SW480 (cell line): ENCODE results near the gene MAFG.
"Not testable (repeated sequence)": the region's sequence is repeated elsewhere in the genome, so short reads cannot be mapped to it uniquely, and the experiment has no call there.

Source experiments
- DNase-seq: peaks from one replicate; pipeline ENCODE4 v3.0.0-alpha.2; 2016; ENCODE audit warnings: low spot score

Gene MAFG

DNA sequence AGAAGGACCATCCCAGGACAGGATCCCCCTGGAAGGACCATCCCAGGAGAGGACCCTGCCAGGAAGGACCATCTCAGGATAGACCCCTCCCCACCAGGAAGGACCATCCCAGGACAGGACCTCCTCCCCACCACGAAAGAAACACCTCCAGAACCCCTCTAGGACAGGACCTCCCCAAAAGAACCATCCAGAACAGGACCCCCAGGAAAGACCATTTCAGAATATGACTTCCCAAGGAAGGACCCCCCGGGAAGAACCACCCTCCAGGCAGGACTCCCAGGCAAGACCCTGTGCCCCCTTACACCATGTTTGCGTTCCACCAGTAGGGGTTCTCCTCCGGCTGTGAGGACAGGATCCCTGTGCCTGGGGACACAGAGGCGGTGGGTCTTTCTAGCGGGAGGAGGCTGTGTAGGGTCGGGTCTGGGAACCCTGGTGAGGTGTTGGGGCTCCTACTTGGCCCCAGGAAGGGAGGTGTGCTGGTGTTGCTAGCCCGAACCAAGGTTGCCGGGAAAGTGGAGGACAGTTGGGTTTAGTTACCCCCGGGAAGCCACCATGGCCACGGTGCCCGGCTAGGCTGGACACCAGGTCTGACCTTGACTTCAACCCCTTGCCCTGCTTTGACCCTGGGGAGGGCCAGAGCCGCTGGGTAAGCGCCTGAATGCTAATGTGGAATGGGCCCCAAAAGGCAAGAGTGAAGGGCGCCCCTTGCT is 31.3 kb upstream of the MAFG start:
- no peak for DNase-seq

DNA sequence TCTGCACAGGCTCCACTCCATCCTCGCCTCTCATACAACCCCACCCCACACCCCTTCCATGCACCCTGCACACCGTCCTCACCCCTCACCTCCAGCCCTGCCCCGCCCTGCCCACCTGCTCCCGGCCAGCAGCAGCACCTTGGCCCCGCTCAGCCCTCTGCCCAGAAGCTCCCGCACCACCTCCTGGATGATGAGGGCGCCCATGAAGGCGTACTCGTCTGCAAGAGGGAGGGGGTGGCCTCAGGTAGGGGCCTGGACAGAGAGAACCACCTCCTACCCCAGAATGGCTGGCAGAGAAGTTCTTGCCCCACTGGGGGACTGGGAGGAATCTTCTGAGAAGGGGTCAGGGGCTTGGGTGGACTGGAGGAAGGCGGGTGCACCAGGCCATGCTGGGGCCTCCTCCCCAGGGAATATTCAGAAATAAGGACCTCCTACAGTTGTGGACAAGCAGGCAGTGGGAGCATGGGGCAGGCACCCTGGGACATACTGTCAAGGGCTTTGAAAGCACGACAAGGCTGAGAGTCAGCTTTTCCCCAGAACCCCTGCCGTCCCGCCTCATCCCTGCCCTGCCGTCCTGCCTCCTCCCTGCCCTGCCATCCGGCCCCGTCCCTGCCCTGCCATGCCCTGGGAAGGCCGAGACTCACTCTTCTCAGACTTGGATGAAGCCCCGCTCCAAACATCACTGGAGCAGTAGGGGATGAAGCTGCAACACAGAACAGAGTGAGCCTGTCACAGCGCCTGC is 30.3 kb upstream of the MAFG start:
- no peak for DNase-seq

DNA sequence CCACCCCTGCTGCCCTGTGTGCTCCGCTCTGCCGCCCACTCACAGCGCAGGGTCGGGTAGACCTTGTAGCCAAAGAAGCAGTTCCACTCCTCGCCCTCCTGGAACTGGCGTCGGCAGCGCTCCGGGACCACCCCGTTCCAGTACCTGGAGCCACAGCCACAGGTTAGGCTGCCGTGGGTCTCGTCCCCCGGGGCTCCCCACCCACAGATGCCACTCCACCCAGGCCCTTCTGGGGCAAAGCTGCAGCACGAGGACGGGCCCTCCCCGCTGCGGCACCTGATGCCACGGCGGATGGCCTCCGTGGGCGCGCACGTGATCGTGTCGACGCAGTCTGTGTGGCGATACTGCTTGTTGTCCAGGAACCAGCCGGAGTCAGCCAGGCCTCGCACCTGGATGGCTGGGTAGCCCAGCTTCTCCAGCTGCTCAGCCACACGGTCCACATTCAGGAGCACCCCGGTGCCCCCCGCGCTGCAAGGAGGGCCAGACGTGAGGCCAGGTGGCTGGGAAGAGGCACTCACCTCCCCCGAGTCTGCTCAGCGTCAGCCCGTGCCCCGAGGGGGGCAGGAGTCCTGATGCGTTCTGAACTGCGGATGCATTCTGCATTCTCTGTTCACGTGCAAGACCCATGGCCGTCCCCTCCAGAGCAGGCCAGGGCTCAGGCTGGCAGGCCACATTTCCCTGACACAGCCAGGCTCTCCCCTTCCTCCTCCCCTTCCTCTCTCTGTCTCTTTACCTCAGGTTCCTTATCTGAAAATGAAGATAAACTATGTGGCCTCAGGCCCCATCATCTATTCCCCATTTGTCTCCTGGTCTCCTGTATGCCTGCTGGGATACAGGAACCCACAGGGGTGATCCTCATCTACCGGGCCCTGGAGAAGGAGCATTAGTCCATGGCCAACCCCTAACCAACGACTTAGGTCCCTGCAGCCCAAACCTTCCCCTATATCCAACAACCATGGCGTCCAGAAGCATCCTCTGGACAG is 29.4 kb upstream of the MAFG start:
- no peak for DNase-seq

DNA sequence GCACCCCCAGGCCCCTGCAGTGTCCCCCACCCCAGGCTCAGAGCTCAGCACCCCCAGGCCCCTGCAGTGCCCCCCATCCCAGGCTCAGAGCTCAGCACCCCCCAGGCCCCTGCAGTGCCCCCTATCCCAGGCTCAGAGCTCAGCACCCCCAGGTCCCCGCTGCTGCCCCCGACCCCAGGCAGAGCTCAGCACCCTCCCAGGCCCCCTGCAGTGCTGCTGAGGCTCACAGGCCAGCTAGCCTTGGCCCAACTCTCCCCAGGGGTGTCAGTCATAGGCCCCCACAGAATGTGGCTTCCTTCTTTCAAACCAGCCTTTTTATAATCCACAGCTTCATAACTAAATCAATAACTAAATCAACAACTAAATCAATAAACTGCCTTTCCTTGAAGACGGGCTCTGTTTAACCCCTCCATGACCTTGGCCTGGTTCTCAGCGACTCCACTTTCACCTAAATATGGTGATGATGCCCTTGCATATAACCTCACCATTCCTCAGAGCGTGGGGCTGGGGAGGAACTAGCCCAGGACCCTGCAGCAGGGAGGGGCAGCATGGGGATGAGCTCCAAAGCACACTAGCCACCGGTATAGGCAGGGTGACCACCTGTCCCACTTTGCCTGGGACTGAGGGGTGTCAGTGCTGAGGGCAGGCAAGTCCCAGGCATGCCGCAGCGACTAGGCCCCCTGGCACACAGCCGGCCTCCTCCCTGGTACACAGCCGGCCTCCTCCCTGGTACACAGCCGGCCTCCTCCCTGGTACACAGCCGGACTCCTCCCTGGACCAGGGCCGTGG is 28.4 kb upstream of the MAFG start:
- DNase-seq, result no peak

DNA sequence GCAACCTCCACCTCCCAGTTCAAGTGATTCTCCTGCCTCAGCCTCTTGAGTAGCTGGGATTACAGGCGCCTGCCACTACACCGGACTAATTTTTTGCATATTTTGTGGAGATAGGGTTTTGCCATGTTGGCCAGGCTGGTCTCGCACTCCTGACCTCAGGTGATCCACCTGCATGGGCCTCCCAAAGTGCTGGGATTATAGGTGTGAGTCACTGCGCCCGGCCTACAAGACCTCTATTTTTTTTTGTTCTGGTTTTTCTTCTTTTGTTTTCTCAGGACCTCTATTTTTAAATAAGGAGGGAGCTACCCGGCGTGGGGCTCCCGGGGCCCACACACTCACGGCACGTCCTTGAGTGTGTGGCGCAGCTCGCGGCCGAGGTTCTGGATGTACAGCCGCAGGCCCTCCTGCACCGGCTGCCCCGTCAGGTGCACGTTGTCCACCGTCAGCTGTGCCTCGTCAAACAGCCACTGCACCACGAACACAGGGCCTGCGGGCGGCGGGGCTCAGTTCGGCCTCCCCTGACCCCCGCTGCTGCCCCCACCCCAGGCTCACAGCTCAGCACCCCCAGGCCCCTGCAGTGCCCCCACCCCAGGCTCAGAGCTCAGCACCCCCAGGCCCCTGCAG is 27.6 kb upstream of the MAFG start:
- no peak for DNase-seq

DNA sequence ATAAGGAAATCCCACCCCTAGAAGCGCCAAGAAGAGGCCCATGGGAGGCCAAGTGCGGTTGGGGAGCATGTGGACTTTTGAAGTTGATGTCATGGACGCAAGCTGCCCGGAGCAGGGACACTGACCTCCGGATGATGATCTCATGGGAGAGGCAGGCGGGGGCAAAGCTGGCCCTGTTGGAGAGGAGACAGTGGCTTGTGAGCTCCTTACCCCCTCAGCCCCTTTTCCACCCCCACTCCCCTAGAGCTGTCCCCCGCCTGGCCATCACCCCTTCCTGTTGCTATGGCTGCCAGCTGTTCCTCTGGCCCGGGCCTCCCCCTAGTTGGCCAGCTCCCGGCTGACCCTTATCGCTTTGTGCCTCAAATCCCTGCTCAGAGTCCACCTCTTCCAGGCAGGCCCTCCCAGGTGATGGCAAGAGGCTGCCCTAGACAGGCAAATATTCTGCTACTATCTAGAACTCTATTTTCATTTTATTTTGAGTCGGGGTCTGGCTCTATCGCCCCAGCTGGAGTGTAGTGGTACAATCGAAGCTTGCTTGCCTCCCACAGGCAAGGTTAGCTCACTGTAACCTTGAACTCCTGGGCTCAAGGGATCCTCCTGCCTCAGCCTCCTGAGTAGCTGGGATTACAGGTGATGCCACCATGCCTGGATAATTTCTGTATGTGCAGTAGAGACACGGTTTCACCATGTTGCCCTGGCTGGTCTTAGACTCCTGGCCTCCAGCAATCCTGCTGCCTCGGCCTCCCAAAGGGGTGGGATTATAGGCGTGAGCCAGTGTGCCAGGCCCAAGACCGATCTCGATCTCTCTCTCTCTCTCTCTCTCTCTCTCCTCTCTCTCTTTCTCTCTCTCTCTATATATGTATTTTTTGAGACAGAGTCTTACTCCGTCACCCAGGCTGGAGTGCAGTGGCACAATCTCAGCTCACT is 26.9 kb upstream of the MAFG start:
- no peak for DNase-seq

DNA sequence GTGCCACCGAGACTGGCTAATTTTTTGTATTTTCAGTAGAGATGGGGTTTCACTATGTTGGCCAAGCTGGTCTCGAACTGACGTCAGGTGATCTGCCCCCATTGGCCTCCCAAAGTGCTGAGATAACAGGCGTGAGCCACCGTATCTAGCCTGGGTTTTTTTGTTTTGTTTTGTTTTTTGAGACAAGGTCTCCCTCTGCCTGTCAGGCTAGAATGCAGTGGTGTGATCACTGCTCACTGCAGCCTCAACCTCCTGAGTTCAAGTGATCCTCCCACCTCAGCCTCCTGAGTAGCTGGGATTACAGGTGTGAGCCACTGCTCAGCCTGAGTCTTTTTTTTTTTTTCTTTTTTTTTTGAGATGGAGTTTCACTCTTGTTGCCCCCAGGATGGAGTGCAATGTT is 25.9 kb upstream of the MAFG start:
- DNase-seq, result not testable (repeated sequence)

DNA sequence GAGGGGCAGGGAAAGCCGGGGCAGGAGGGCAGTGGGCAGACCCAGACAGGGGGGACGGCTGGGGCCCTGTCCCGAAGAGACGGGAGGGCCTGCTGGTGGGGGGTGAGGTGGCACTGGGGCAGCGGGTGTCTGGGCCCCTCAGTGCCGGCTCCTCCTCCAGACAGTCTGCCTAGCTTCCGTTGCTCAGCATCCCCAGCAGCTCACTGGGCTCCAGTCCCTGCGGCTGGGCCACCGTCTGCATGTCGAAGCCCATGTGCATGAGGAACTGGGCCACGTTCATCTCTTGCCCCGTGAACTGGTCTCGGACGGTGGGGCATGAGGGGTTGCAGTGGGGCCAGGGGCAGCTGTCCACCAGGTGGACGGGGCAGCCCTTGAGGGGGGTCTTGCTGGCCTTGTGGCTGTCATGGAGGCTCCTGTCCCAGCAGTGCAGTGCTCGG is 25.3 kb upstream of the MAFG start:
- DNase-seq, result no peak

DNA sequence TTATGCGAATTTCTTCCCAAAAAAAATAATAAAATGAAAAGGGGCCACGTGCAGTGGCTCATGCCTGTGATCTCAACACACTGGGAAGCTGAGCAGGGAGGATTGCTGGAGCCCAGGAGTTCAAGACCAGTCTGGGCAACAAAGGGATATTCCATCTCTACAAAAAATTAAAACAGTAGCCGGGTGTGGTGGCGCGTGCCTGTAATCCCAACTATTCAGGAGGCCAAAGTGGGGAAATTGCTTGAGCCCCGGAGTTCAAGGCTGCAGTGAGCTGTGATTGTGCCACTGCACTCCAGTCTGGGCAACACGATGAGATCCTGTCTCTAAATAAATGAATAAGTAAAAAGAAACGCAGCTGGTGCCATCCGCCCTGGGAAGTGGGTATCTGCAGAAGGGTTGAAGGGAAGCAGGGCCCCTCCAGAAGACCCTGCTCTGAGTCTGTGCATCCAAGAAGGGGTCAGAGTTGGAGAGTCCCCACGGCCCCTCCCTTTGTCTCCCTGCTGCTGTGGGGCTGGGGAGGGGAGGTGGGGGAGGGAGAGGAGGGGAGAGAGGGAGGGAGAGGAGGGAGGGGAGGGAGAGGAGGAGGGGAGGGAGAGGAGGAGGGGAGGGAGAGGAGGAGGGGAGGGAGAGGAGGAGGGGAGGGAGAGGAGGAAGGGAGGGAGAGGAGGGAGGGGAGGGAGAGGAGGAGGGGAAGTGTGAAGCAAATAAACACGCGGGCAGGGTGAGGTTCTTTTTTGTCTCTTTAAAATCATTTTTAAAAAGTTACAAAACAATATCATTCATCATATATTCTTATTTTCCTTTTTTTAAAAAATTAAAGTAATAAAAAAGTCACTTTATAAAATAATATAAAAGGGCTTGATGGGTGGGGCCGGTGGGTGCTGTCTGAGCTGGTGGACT is 24.5 kb upstream of the MAFG start:
- no peak for DNase-seq

DNA sequence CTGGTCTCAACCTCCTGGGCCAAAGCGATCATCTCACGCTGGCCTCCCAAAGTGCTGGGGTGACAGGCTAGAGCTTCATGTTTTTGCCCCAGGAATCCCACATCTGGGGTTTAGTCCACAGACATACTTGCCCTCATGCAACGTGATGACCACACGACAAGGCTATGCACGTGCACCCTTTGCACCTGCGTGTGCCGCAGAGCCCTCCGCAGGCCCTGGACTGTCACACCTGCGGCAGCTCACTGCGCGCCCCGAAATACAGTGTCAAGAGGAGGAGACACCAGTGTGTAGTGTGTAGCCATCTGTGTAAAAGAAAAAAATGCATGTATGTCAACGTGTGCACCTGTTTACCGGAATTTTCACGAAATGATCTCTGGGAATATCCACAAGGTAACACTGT is 23.0 kb upstream of the MAFG start:
- no peak for DNase-seq

DNA sequence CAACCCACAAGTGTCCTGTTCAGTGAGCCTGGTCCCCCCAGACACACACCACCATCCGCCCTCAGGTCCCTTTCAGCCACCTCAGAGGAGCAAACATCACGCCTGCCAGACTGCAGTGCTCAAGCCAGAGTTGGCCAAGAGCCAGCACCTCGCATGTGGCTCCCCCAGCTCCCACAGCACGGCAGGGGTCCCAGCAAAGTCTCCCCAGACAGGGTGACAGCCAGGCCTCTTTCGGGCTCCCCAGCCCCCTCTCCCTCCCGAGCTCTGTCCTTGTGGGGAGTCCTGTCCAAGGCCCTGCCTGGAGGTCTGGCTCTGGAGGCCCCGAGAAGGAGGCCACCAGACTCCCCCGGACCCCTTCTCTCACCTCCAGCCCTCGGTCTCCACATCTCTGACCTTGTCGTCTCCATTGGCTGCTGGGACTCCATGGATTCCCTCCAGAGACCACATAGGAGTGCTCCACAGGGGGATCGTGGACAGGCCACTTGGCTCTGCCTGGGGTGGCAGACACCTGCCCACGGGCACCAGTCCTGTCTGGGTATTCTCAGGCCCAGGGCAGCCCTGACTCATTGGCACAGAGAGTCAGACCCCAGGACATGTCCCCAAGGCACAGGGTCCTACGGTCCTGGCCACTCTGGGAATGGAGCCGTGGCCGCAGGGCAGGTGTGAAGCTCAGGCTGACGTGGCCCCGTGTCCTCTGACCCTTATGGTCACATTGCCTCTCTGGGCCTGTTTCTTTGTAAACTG is 21.3 kb upstream of the MAFG start:
- no peak for DNase-seq

DNA sequence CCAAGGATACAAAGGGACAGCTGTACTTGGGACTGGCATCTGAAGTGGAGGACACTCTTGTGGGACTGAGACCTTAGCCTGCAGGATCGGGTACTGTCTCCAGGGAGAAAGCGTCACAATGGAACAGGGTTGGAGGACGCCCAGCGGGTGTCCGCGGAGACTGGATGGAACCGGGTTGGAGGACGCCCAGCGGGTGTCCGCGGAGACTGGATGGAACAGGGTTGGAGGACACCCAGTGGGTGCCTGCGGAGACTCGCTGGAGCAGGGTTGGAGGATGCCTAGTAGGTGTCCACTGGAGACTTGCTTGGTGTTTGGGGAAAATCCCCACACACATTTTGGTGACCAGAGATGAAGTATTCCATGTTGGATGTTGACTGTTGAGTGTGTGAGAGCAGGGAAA is 19.7 kb upstream of the MAFG start, which contains the start of gene MYADML2:
Gene MYADML2, minus strand, starts transcription at position 45 of the 400 bp plus-strand sequence. CDS start 5,492 bp downstream, outside the sequence.
- DNase-seq, result no peak

DNA sequence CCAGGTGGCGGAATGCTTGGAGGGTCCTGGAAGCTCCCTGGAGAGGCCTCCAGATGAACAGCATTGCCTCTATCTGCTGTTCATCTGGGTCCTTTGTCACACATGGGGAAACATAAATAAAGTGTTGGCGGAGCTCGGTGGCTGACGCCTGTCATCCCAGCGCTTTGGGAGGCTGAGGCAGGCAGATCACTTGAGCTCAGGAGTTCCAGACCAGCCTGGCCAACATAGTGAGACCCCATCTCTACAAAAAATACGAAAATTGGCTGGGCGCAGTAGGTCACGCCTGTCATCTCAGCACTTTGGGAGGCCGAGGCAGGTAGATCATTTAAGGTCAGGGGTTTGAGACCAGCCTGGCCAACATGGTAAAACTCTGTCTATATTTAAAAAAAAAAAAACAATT is 17.3 kb upstream of the MAFG start:
- DNase-seq, result no peak

DNA sequence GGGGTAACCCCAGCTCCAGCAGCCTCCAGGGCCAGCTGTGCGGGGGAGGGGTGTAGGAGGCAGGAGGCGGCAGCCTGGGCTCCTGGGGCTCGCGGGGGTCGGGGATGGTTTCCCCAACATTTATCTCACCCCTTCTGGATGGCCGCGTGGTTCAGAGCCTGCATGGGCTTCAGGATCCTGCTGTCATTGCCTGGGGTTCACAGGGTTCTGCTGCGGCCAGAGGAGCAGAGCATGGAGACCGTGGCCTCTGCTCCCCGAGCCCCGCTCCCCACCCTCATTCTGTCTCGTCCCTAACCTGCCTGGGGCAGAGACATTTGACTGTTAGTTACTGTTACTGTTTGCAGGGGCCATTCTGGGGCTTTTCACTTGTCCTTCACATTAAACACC is 14.6 kb upstream of the MAFG start:
- DNase-seq, result no peak

DNA sequence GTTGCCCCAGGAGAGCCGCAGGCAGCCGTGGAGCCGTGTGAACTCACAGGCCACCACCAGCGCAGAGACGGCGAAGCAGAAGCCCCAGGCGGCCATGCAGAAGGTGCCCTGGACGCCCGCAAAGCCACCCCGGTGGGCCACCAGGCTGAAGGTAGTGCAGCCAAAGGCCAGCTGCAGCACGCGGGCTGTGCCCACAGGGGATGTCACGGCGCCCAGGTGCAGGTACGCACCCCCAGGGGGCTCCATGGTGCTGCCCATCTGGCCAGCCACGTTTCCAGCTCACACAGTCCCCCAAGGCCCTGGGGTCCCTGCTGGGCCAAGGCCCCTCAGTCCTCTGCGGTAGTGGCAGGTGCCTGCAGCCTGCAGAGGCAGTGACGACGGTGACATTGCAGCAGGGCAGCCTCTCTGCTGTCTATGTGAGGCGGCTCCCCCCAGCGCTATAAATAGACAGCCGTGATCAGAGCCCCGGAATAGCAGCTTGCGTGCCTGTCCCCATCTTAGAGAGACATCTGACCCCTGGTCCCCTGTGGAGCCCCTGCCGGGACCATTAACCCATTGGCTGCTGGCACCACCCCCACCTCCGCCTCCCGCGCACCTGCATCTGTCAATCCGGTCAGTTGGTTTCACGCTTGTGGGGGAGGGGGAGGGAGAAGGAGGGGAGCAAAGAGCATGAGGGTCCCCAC is 14.1 kb upstream of the MAFG start:
- DNase-seq, result no peak

DNA sequence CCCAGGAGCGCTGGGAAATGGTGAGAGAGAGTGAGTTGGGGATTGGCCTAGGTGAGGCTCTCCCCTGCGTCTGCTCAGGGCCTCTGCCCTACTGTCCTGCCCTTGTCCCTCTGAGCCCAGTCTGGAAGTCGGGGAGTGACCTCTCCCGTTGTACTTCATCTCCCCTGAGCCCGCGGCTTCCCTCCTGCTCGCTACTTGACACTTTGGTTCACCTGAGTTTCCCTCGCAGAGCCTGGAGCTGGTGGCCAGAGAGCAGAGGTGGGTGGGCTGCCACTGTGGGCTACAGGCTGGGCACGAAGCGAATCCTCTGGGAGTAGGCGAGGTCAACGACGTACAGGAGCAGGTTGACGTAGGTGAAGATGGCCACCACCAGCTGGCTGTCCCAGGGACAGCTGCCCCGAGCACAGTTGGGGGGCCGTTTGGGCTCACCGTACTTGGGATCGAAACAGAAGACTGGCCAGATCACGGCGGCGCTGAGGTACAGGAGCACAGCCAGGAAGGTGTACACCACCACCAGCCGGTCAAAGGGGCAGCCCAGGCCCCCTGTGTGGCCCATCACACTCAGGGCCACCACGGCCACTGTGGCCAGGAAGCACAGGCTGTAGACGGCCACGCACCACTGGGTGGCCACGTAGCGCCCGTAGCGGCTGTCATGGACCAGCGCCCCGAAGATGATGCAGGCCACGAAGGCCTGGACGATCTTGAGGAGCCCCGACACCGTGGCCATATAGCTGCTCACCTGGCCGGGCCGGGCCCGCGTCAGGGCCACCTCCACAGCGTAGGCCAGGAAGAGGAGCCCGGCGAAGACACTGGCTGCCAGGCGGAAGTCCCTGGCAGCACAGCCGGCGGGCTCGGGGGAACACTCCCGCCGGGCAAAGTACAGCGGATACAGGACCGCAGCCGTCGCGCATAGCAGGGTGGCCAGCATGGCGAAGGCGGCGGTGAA is 13.3 kb upstream of the MAFG start:
- no peak for DNase-seq
